ENCODE data around the gene SLC25A24. TPM values are rescaled to one million over a fixed set of nuclear protein-coding genes. Genes with fewer than 3 reads are reported as not detected.

The SLC25A24 gene
- total RNA-seq, 4 donors from 2014 or later: 28.9 to 64.2 (median 37.1) TPM

DNA sequence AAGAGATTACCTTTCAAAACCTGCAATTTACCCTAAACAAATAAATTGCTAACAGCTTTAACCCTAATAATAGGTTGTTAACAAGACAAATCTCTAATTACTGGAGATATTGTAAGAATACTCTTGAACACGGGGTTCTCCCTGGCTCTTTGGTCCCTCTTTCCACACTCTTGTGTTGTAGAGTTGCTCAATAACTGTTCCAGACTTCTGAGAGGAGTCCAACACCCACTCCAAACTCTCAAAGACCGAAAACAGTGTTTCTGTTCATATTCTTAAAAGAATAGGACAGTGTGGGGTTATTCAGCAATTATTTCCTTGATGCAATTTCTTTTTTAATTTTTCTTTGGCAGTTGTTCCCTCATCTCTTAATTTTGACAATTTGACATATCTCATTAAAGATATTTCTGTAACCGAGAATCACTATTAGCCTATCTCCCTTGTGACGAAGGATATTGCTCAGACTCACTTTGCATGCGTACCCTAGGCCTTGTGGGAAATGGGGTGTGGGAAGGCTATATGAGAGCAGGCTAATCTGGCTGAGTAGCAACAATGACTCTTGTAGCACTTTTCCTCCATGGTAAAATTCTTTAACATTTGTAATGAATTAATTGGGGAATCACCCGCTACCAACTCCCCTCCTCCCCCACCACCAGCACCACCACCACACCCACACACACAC lies 90.7 kb downstream of the SLC25A24 start:
- DNase-seq: no peak
- TF ChIP-seq POLR2A (IDR thresholded peaks at IDR 0.05) (no peak), CTCF (IDR thresholded peaks at IDR 0.05) (no peak)

GRCh38 chr1:108108119-108108518 lies 92.0 kb downstream of the SLC25A24 start:
- H3K4me1 ChIP-seq: no peaks in the 10 kb centered on the region
- H3K9me3 ChIP-seq: peaks cover 0 to 3% of the 10 kb centered on the region in 2 donors
- H3K4me3 ChIP-seq: no peak overlapping the region
- TF ChIP-seq CTCF (IDR thresholded peaks at IDR 0.05) (no peak), POLR2A (IDR thresholded peaks at IDR 0.05) (no peak)
- H3K27me3 ChIP-seq: no peaks in the 10 kb centered on the region
- no peak for DNase-seq
- no peaks in the 10 kb centered on the region for H3K36me3 ChIP-seq
- H3K27ac ChIP-seq: no peak overlapping the region
- intact Hi-C loops (cut with DNase I; ENCODE audit: low total_unique reads): no loop called here

More for the DNA sequence above, 90.7 kb downstream of the SLC25A24 start:
- Histone ChIP-seq H3K9me3 (peaks cover 0 to 3% of the 10 kb centered on the region in 2 donors), H3K36me3 (no peaks in the 10 kb centered on the region), H3K4me3 (no peak overlapping the region), H3K27me3 (no peaks in the 10 kb centered on the region), H3K27ac (no peak overlapping the region), H3K4me1 (no peaks in the 10 kb centered on the region)
- intact Hi-C loops (cut with DNase I; ENCODE audit: low total_unique reads): no loop called here

GRCh38 chr1:108107658-108108057 lies 92.5 kb downstream of the SLC25A24 start:
- intact Hi-C loops (cut with DNase I; ENCODE audit: low total_unique reads): no loop called here

DNA sequence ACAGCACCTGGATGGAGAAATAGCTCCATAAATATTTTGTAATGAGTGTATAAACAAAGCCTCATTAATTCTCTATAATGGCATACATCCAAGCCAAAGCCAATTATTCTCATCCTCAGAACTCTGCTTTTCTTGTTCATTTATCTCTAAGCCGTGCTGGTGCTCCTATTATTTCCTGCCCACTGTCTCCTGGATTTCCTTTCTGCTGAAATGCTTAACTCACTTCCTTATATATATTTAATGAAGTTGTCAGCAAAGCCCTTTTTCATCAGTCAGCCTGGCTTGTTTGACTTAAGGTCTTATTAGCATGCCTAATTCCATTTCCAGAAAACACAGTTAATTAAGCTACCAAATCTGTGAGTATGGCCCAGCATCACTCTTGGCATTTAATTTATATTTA lies 93.4 kb downstream of the SLC25A24 start:
- DNase-seq: no peak
- H3K9me3 ChIP-seq: peaks cover 0 to 3% of the 10 kb centered on the region in 2 donors
- H3K27ac ChIP-seq: no peak overlapping the region
- no peaks in the 10 kb centered on the region for H3K27me3 ChIP-seq
- H3K4me3 ChIP-seq: no peak overlapping the region
- no peaks in the 10 kb centered on the region for H3K36me3 ChIP-seq
- intact Hi-C loops (cut with DNase I; ENCODE audit: low total_unique reads): no loop called here
- TF ChIP-seq POLR2A (IDR thresholded peaks at IDR 0.05) (no peak), CTCF (IDR thresholded peaks at IDR 0.05) (no peak)
- H3K4me1 ChIP-seq: no peaks in the 10 kb centered on the region

More at GRCh38 chr1:108107658-108108057, 92.5 kb downstream of the SLC25A24 start:
- no peak for DNase-seq
- no peak overlapping the region for H3K4me3 ChIP-seq
- H3K4me1 ChIP-seq: no peaks in the 10 kb centered on the region
- H3K36me3 ChIP-seq: no peaks in the 10 kb centered on the region
- no peak overlapping the region for H3K27ac ChIP-seq
- peaks cover 0 to 3% of the 10 kb centered on the region in 2 donors for H3K9me3 ChIP-seq
- TF ChIP-seq POLR2A (IDR thresholded peaks at IDR 0.05): no peak
- TF ChIP-seq CTCF (IDR thresholded peaks at IDR 0.05): no peak
- H3K27me3 ChIP-seq: no peaks in the 10 kb centered on the region

GRCh38 chr1:108100148-108100547 lies 100.0 kb downstream of the SLC25A24 start:
- TF ChIP-seq POLR2A (IDR thresholded peaks at IDR 0.05) (no peak), CTCF (IDR thresholded peaks at IDR 0.05) (no peak)
- Histone ChIP-seq H3K4me3 (no peak overlapping the region), H3K4me1 (no peaks in the 10 kb centered on the region), H3K9me3 (no peaks in the 10 kb centered on the region), H3K27ac (no peak overlapping the region), H3K36me3 (no peaks in the 10 kb centered on the region), H3K27me3 (no peaks in the 10 kb centered on the region)
- no peak for DNase-seq
- intact Hi-C loops (cut with DNase I; ENCODE audit: low total_unique reads): no loop called here

Data from uterus (tissue), 4 donors.